Activated CD4-positive, alpha-beta T cell treated with anti-CD3 and anti-CD28 coated beads for 1 hour (primary cell): ENCODE measurements around the gene NXPH1.
"Not testable (repeated sequence)": the region's sequence is repeated elsewhere in the genome, so short reads cannot be mapped to it uniquely, and the experiment has no call there.

Experiments
- DNase-seq: peaks from one replicate; pipeline ENCODE4 v3.0.0-alpha.2; 2020

The NXPH1 gene

GRCh38 chr7:8612584-8612983, 179.2 kb downstream of the NXPH1 start:
- DNase-seq, result no peak

- DNase-seq, result no peak
Observed at GRCh38 chr7:8613191-8613590, 179.8 kb downstream of the NXPH1 start.

- DNase-seq, result no peak
Observed at GRCh38 chr7:8615019-8615418, 181.6 kb downstream of the NXPH1 start.

GRCh38 chr7:8618441-8619070, 185.1 kb downstream of the NXPH1 start:
- no peak for DNase-seq

- DNase-seq, result no peak
Observed at GRCh38 chr7:8620169-8620568, 186.8 kb downstream of the NXPH1 start.

- DNase-seq, result no peak
Observed at GRCh38 chr7:8625612-8626011, 192.2 kb downstream of the NXPH1 start.

GRCh38 chr7:8627325-8627724, 193.9 kb downstream of the NXPH1 start:
- no peak for DNase-seq

GRCh38 chr7:8628656-8629055, 195.2 kb downstream of the NXPH1 start:
- DNase-seq, result no peak

GRCh38 chr7:8629504-8629903, 196.1 kb downstream of the NXPH1 start:
- no peak for DNase-seq

- no peak for DNase-seq
Observed at GRCh38 chr7:8637322-8637721, 203.9 kb downstream of the NXPH1 start.

GRCh38 chr7:8638076-8638475, 204.7 kb downstream of the NXPH1 start:
- DNase-seq, result no peak

- DNase-seq, result no peak
Observed at GRCh38 chr7:8639668-8640067, 206.3 kb downstream of the NXPH1 start.

- DNase-seq, result no peak
Observed at GRCh38 chr7:8640671-8641070, 207.3 kb downstream of the NXPH1 start.

GRCh38 chr7:8668627-8669500, 235.5 kb downstream of the NXPH1 start:
- DNase-seq, result no peak

GRCh38 chr7:8669501-8669851, 236.1 kb downstream of the NXPH1 start:
- DNase-seq, result no peak

- no peak for DNase-seq
Observed at GRCh38 chr7:8684426-8684825, 251.0 kb downstream of the NXPH1 start.

GRCh38 chr7:8699875-8700624, 266.6 kb downstream of the NXPH1 start:
- DNase-seq, result no peak

GRCh38 chr7:8702807-8703206, 269.4 kb downstream of the NXPH1 start:
- no peak for DNase-seq

GRCh38 chr7:8710124-8710523, 276.7 kb downstream of the NXPH1 start:
- DNase-seq, result no peak

GRCh38 chr7:8714791-8715190, 281.4 kb downstream of the NXPH1 start:
- no peak for DNase-seq

GRCh38 chr7:8719102-8719501, 285.7 kb downstream of the NXPH1 start:
- DNase-seq, result no peak

GRCh38 chr7:8724080-8724718, 290.8 kb downstream of the NXPH1 start:
- DNase-seq, result no peak

- DNase-seq, result not testable (repeated sequence)
Observed at GRCh38 chr7:8731756-8732155, 298.3 kb downstream of the NXPH1 start.
